IMR-90 (cell line): ENCODE results near the gene CTAGE9. TPM values are rescaled to one million over a fixed set of nuclear protein-coding genes. Genes with fewer than 3 reads are reported as not detected.

ENCODE experiments used
- ATAC-seq: fragments of 200-7000 bp; cut with Tn5 transposase; 2 replicates; pipeline ENCODE4 v1.9.1; 2020; ENCODE audit warnings: low read depth, mild to moderate bottlenecking, moderate library complexity
- BruUV-seq: library from RNA; stranded (reverse); fragments of 400-500 nt; replicated peaks from 2 replicates; lab custom pipeline; 2021; lab: Mats Ljungman, UMichigan
- CTCF ChIA-PET: fragments of 300-600 bp; formaldehyde crosslinking; extraction: SDS; loops from one replicate; lab custom pipeline; 2021; ENCODE audit warnings: antibody characterized with exemption; lab: Yijun Ruan, JAX
- POLR2A ChIA-PET: fragments of 300-600 bp; sonication (Branson Sonifier 250); formaldehyde crosslinking; loops from one replicate; lab custom pipeline; 2022; ENCODE audit warnings: antibody characterized with exemption; ENCODE audit not compliant: unreplicated experiment; lab: Charles Lee
- DNase-seq: peaks from one replicate; pipeline ENCODE4 v3.0.0; 2013
- H2AFZ ChIP-seq: replicated peaks from 2 replicates; pipeline ENCODE3; 2013; ENCODE audit warnings: low read length, mild to moderate bottlenecking; ENCODE audit not compliant: poor library complexity
- H2AK5ac ChIP-seq: 2 replicates; pipeline ENCODE4 v1.6.1; 2013; ENCODE audit warnings: low read depth, low read length, inconsistent platforms
- H2AK9ac ChIP-seq: replicated peaks from 2 replicates; pipeline ENCODE3; 2013; ENCODE audit warnings: mild to moderate bottlenecking, low read depth, low read length, moderate library complexity; ENCODE audit not compliant: poor library complexity
- H2BK120ac ChIP-seq: 2 replicates; pipeline ENCODE4 v1.6.1; 2013; ENCODE audit warnings: low read depth, low read length, inconsistent platforms
- H2BK15ac ChIP-seq: 3 replicates; pipeline ENCODE4 v1.6.1; 2013; ENCODE audit warnings: low read depth, low read length, inconsistent platforms
- H2BK20ac ChIP-seq: 2 replicates; pipeline ENCODE4 v1.6.1; 2013; ENCODE audit warnings: low read depth, mild to moderate bottlenecking, inconsistent platforms, low read length, moderate library complexity
- H2BK5ac ChIP-seq: 2 replicates; pipeline ENCODE4 v1.6.1; 2013; ENCODE audit warnings: mild to moderate bottlenecking, low read depth, low read length, inconsistent platforms; ENCODE audit not compliant: poor library complexity, severe bottlenecking
- H3K14ac ChIP-seq: replicated peaks from 2 replicates; pipeline ENCODE4 v1.6.1; 2013; ENCODE audit warnings: low read depth, low read length, inconsistent platforms
- H3K18ac ChIP-seq: 2 replicates; pipeline ENCODE4 v1.6.1; 2013; ENCODE audit warnings: low read depth, low read length, control low read depth
- H3K23ac ChIP-seq: 2 replicates; pipeline ENCODE4 v1.6.1; 2013; ENCODE audit warnings: low read depth, low read length, inconsistent platforms
- H3K27ac ChIP-seq: 2 replicates; pipeline ENCODE4 v1.5.1; 2013; ENCODE audit warnings: mild to moderate bottlenecking, control low read depth, low read length; ENCODE audit not compliant: insufficient read depth
- H3K27me3 ChIP-seq: 2 replicates; pipeline ENCODE4 v1.6.1; 2013; ENCODE audit warnings: low read length; ENCODE audit not compliant: control insufficient read depth, insufficient read depth
- H3K36me3 ChIP-seq: 2 replicates; pipeline ENCODE4 v1.6.1; 2013; ENCODE audit warnings: low read length, mixed read lengths; ENCODE audit not compliant: control insufficient read depth, insufficient read depth
- H3K4ac ChIP-seq: 2 replicates; pipeline ENCODE4 v1.6.1; 2013; ENCODE audit warnings: low read depth, low read length, inconsistent platforms
- H3K4me1 ChIP-seq: 2 replicates; pipeline ENCODE4 v1.6.1; 2013; ENCODE audit warnings: low read length, mixed read lengths; ENCODE audit not compliant: control insufficient read depth, insufficient read depth
- H3K4me2 ChIP-seq: 2 replicates; pipeline ENCODE4 v1.6.1; 2013; ENCODE audit warnings: low read depth, mild to moderate bottlenecking, control low read depth, low read length, moderate library complexity
- H3K4me3 ChIP-seq: 2 replicates; pipeline ENCODE4 v1.5.1; 2013; ENCODE audit warnings: low read depth, mild to moderate bottlenecking, control low read depth, low read length, moderate library complexity; ENCODE audit not compliant: insufficient read depth
- H3K56ac ChIP-seq: 2 replicates; pipeline ENCODE4 v1.6.1; 2013; ENCODE audit warnings: low read length, inconsistent platforms; ENCODE audit not compliant: insufficient read depth; ENCODE audit errors: extremely low read depth
- H3K79me1 ChIP-seq, 2 experiments: 2 replicates each; pipeline ENCODE4 v1.6.1; 2013; ENCODE audit warnings: low read length in 2 of 2, inconsistent platforms in 1 of 2, low read depth in 1 of 2
- H3K9ac ChIP-seq: 2 replicates; pipeline ENCODE4 v1.6.1; 2013; ENCODE audit warnings: low read depth, low read length, control low read depth
- H3K9me1 ChIP-seq: 2 replicates; pipeline ENCODE4 v1.6.1; 2013; ENCODE audit warnings: low read length, inconsistent platforms; ENCODE audit not compliant: insufficient read depth
- H3K9me3 ChIP-seq: 2 replicates; pipeline ENCODE4 v1.6.1; 2013; ENCODE audit warnings: low read length; ENCODE audit not compliant: control insufficient read depth, insufficient read depth
- H4K20me1 ChIP-seq: 2 replicates; pipeline ENCODE4 v1.6.1; 2013; ENCODE audit warnings: low read length, inconsistent platforms; ENCODE audit not compliant: insufficient read depth
- H4K5ac ChIP-seq: 2 replicates; pipeline ENCODE4 v1.6.1; 2013; ENCODE audit warnings: mild to moderate bottlenecking, low read depth, low read length, control low read depth
- H4K8ac ChIP-seq, 2 experiments: 2 replicates each; pipeline ENCODE4 v1.6.1; 2013; ENCODE audit warnings: low read depth in 2 of 2, low read length in 2 of 2, control low read depth in 1 of 2, inconsistent platforms in 1 of 2
- H4K91ac ChIP-seq: 2 replicates; pipeline ENCODE4 v1.6.1; 2013; ENCODE audit warnings: low read depth, low read length, inconsistent platforms; ENCODE audit not compliant: insufficient read depth
- BHLHE40 ChIP-seq: fragments of 150-350 bp; IDR thresholded peaks from 2 replicates; pipeline ENCODE4 v1.6.1; 2016; ENCODE audit warnings: mild to moderate bottlenecking, low read depth, low read length
- CEBPB ChIP-seq: IDR thresholded peaks from 2 replicates; pipeline ENCODE4 v1.6.1; 2012; ENCODE audit warnings: low read depth, low read length, improper control_type of control experiment
- CHD1 ChIP-seq: IDR thresholded peaks from 2 replicates; pipeline ENCODE4 v1.6.1; 2012; ENCODE audit warnings: low read depth, low read length, improper control_type of control experiment
- CTCF ChIP-seq: conservative IDR thresholded peaks from 2 replicates; pipeline ENCODE4 v1.5.1; 2012; ENCODE audit warnings: mild to moderate bottlenecking, low read depth, low read length, improper control_type of control experiment
- ELK1 ChIP-seq: fragments of 150-350 bp; IDR thresholded peaks from 2 replicates; pipeline ENCODE4 v1.6.1; 2016; ENCODE audit warnings: low read depth, mild to moderate bottlenecking, low read length, moderate library complexity, borderline replicate concordance
- FOS ChIP-seq: fragments of 150-350 bp; IDR thresholded peaks from 2 replicates; pipeline ENCODE4 v1.6.1; 2016; ENCODE audit warnings: low read depth, low read length
- MAFK ChIP-seq: IDR thresholded peaks from 2 replicates; pipeline ENCODE4 v1.6.1; 2012; ENCODE audit warnings: low read depth, low read length, improper control_type of control experiment
- MAZ ChIP-seq: IDR thresholded peaks from 2 replicates; pipeline ENCODE4 v1.6.1; 2012; ENCODE audit warnings: low read depth, mild to moderate bottlenecking, low read length, improper control_type of control experiment, moderate library complexity, borderline replicate concordance
- MXI1 ChIP-seq: IDR thresholded peaks from 2 replicates; pipeline ENCODE4 v1.6.1; 2012; ENCODE audit warnings: low read depth, mild to moderate bottlenecking, low read length, moderate library complexity, borderline replicate concordance
- NFE2L2 ChIP-seq: fragments of 150-350 bp; IDR thresholded peaks from 2 replicates; pipeline ENCODE4 v1.6.1; 2016; ENCODE audit warnings: low read depth, mild to moderate bottlenecking, low read length
- POLR2A ChIP-seq: IDR thresholded peaks from 2 replicates; pipeline ENCODE4 v1.6.1; 2012; ENCODE audit warnings: mild to moderate bottlenecking, low read depth, low read length
- RAD21 ChIP-seq: IDR thresholded peaks from 2 replicates; pipeline ENCODE4 v1.6.1; 2012; ENCODE audit warnings: low read length, improper control_type of control experiment
- RCOR1 ChIP-seq: IDR thresholded peaks from 2 replicates; pipeline ENCODE4 v1.6.1; 2012; ENCODE audit warnings: mild to moderate bottlenecking, low read length, improper control_type of control experiment; ENCODE audit not compliant: insufficient replicate concordance
- RFX5 ChIP-seq: IDR thresholded peaks from 2 replicates; pipeline ENCODE4 v1.8.0; 2012; ENCODE audit warnings: low read depth, mild to moderate bottlenecking, low read length, moderate library complexity
- SMC3 ChIP-seq: fragments of 150-350 bp; IDR thresholded peaks from 2 replicates; pipeline ENCODE4 v1.6.1; 2016; ENCODE audit warnings: low read depth, mild to moderate bottlenecking, antibody characterized with exemption, low read length, moderate library complexity
- USF2 ChIP-seq: fragments of 150-350 bp; IDR thresholded peaks from 2 replicates; pipeline ENCODE4 v1.6.1; 2017; ENCODE audit warnings: mild to moderate bottlenecking, antibody characterized with exemption, low read length, low read depth
- WGBS, 2 experiments: methylation state at CpG; one replicate each; pipeline versions ENCODE4 v1.1.5 to v1.1.7; 2013; ENCODE audit warnings: missing lambda C conversion rate in 2 of 2; ENCODE audit not compliant: insufficient read length in 1 of 2; ENCODE audit errors: extremely low coverage in 2 of 2; 5-methylcytosine and 5-hydroxymethylcytosine counted together
- dilution Hi-C: fragments of 300-500 bp; cut with HindIII; formaldehyde crosslinking; loops from one replicate; pipeline ENCODE4 v1.14.3; 2018; ENCODE audit warnings: low sequenced_read_pairs; ENCODE audit not compliant: unreplicated experiment
- in situ Hi-C: fragments of 300-500 bp; cut with MboI; formaldehyde crosslinking; loops from 3 replicates; pipeline ENCODE4 v1.14.3; 2019; ENCODE audit warnings: low sequenced_read_pairs, inconsistent platforms, mixed read lengths
- intact Hi-C: fragments of 100-400 bp; cut with micrococcal nuclease; formaldehyde crosslinking; loops from 2 replicates; pipeline ENCODE4 v1.10.0; 2022
- polyA plus RNA-seq, 3 experiments: library from polyadenylated mRNA; depleted of rRNA; stranded (reverse); fragments of >200 nt; gene quantifications; 2 replicates each; pipeline ENCODE4 v1.2.3, GENCODE V29; 2012; ENCODE audit warnings: low replicate concordance in 1 of 3
- total RNA-seq: library from RNA; depleted of rRNA; stranded (reverse); fragments of >200 nt; gene quantifications from 2 replicates; pipeline ENCODE4 v1.2.3, GENCODE V29; 2012

The CTAGE9 gene
- total and polyA plus RNA-seq, 2 of the 4 experiments (the other 2 are of a cell fraction) = not detected

GRCh38 chr6:131740161-131740560, 29.3 kb upstream of the CTAGE9 start:
- CTCF ChIA-PET = no interaction called here
- peak; percentile 53 for DNase-seq
- no peak for ATAC-seq
- no peaks in the 10 kb centered on the region for H3K79me1 ChIP-seq
- no peak overlapping the region for H3K23ac ChIP-seq
- H3K56ac ChIP-seq = no peak overlapping the region
- no peaks in the 10 kb centered on the region for H3K27me3 ChIP-seq
- H3K4me3 ChIP-seq = no peak overlapping the region
- no peak overlapping the region for H3K9ac ChIP-seq
- TF ChIP-seq CTCF (no peak), ELK1 (no peak), FOS (no peak), MXI1 (no peak), POLR2A (no peak), RCOR1 (no peak), MAFK (no peak), RFX5 (no peak), BHLHE40 (no peak), MAZ (no peak), RAD21 (no peak), USF2 (no peak), CHD1 (no peak), SMC3 (no peak), NFE2L2 (no peak), CEBPB (no peak)
- no peaks in the 10 kb centered on the region for H3K9me3 ChIP-seq
- H4K91ac ChIP-seq = no peak overlapping the region
- intact Hi-C loops (no loop called here), dilution Hi-C loops (no loop called here), in situ Hi-C loops (no loop called here)
- no CpG with 5 or more reads among the region's 4 CpGs for WGBS, 2 experiments
- no peak overlapping the region for H3K18ac ChIP-seq
- H2AK5ac ChIP-seq = no peak overlapping the region
- BruUV-seq = no TSS peak
- H3K36me3 ChIP-seq = no peaks in the 10 kb centered on the region
- H4K5ac ChIP-seq = no peak overlapping the region
- no peak overlapping the region for H3K27ac ChIP-seq
- no peaks in the 10 kb centered on the region for H4K20me1 ChIP-seq
- POLR2A ChIA-PET = interaction anchor here (0.6 kb wide), 1 partner anchor 393 kb away, joined by 3 read pairs; no protein-coding TSS in a partner anchor
- no peak overlapping the region for H4K8ac ChIP-seq
- no peak overlapping the region for H2BK120ac ChIP-seq
- H2AK9ac ChIP-seq = no peak overlapping the region
- no peak overlapping the region for H3K4ac ChIP-seq
- H3K14ac ChIP-seq = no peak overlapping the region
- no peak overlapping the region for H3K4me2 ChIP-seq
- no peaks in the 10 kb centered on the region for H3K4me1 ChIP-seq
- H2BK20ac ChIP-seq = no peak overlapping the region
- H2AFZ ChIP-seq = no peak overlapping the region
- H3K9me1 ChIP-seq = no peaks in the 10 kb centered on the region
- H2BK5ac ChIP-seq = no peak overlapping the region
- no peak overlapping the region for H2BK15ac ChIP-seq
